Upper lobe of right lung (tissue), 1 donor: ENCODE results near the gene CHID1. TPM values are rescaled to one million over a fixed set of nuclear protein-coding genes. Genes with fewer than 3 reads are reported as not detected.

Source experiments
- ATAC-seq: fragments of 200-7000 bp; cut with Tn5 transposase; one replicate; pipeline ENCODE4 v1.9.1; 2020; ENCODE audit warnings: mild to moderate bottlenecking, moderate library complexity
- DNase-seq: peaks from one replicate; pipeline ENCODE4 v3.0.0-alpha.2; 2020
- H3K27ac ChIP-seq: fragments of 200-600 bp; one replicate; pipeline ENCODE4 v1.8.0; 2022
- H3K27me3 ChIP-seq: fragments of 200-600 bp; one replicate; pipeline ENCODE4 v1.8.0; 2022; ENCODE audit warnings: mild to moderate bottlenecking
- H3K36me3 ChIP-seq: fragments of 200-600 bp; one replicate; pipeline ENCODE4 v1.8.0; 2022
- H3K4me1 ChIP-seq: fragments of 200-600 bp; one replicate; pipeline ENCODE4 v1.8.0; 2022
- H3K4me3 ChIP-seq: fragments of 200-600 bp; one replicate; pipeline ENCODE4 v1.8.0; 2022; ENCODE audit warnings: mild to moderate bottlenecking
- H3K9me3 ChIP-seq: fragments of 200-600 bp; one replicate; pipeline ENCODE4 v1.8.0; 2022
- CTCF ChIP-seq: fragments of 200-600 bp; IDR thresholded peaks from one replicate; pipeline ENCODE4 v1.8.0; 2022; ENCODE audit warnings: antibody characterized with exemption
- intact Hi-C: fragments of 100-400 bp; cut with DNase I; formaldehyde crosslinking; loops from one replicate; pipeline ENCODE4 v1.11.0; 2022
- total RNA-seq: library from RNA; stranded (reverse); fragmentation: NEBNext Ultra II Directional; extraction: Animal tissue kit (Norgen Biotek cat#: 25700); gene quantifications from one replicate; pipeline ENCODE4 v1.2.1, GENCODE V29; 2021
- donor health status: DM: no; HTN: yes; CAD: no; lungs with severe emphysema.

CHID1 gene
- total RNA-seq, 1 donor from 2014 or later: 52.9 TPM

- intact Hi-C loops: no loop called here
- Histone ChIP-seq H3K4me3 (no peak overlapping the region), H3K27me3 (no peaks in the 10 kb centered on the region), H3K36me3 (peaks cover 28% of the 10 kb centered on the region), H3K4me1 (peaks cover 6% of the 10 kb centered on the region), H3K27ac (no peak overlapping the region), H3K9me3 (no peaks in the 10 kb centered on the region)
- ATAC-seq (no peak), DNase-seq (no peak)
- TF ChIP-seq CTCF: no peak
Measured at GRCh38 chr11:862081-862661, 48.4 kb downstream of the CHID1 start.

DNA sequence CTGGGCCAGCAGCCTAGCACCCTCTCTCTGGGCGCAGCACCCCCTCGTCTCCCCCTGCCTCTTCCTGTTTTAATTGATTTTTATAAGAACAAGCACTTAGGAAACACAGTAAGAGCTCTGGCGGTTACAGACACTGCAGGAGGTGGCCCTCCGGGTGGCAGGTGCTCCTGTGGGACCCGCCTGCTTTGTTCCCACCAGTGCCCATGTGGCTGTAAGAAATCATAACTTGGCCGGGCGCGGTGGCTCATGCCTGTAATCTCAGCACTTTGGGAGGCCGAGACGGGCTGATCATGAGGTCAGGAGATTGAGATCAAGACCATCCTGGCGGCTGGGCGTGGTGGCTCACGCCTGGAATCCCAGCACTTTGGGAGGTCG is 49.5 kb downstream of the CHID1 start:
- ATAC-seq: no peak
- TF ChIP-seq CTCF: no peak
- peaks cover 6% of the 10 kb centered on the region for H3K4me1 ChIP-seq
- H3K4me3 ChIP-seq: no peak overlapping the region
- H3K27ac ChIP-seq: no peak overlapping the region
- DNase-seq: no peak
- H3K9me3 ChIP-seq: no peaks in the 10 kb centered on the region
- intact Hi-C loops: no loop called here
- H3K27me3 ChIP-seq: no peaks in the 10 kb centered on the region
- H3K36me3 ChIP-seq: peaks cover 17% of the 10 kb centered on the region

- intact Hi-C loops: no loop called here
- DNase-seq: no peak
- Histone ChIP-seq H3K9me3 (no peaks in the 10 kb centered on the region), H3K36me3 (peaks cover 11% of the 10 kb centered on the region), H3K4me3 (no peak overlapping the region), H3K4me1 (peaks cover 6% of the 10 kb centered on the region), H3K27me3 (no peaks in the 10 kb centered on the region), H3K27ac (no peak overlapping the region)
- TF ChIP-seq CTCF: no peak
- no peak for ATAC-seq
Measured at GRCh38 chr11:860234-861104, 50.1 kb downstream of the CHID1 start.

- intact Hi-C loops: no loop called here
- Histone ChIP-seq H3K4me3 (no peak overlapping the region), H3K27me3 (no peaks in the 10 kb centered on the region), H3K36me3 (peaks cover 4% of the 10 kb centered on the region), H3K27ac (no peak overlapping the region), H3K4me1 (peaks cover 6% of the 10 kb centered on the region), H3K9me3 (no peaks in the 10 kb centered on the region)
- peak; percentile 36 for ATAC-seq
- no peak for DNase-seq
- no peak for TF ChIP-seq CTCF
Measured at GRCh38 chr11:859394-860131, 51.0 kb downstream of the CHID1 start.

DNA sequence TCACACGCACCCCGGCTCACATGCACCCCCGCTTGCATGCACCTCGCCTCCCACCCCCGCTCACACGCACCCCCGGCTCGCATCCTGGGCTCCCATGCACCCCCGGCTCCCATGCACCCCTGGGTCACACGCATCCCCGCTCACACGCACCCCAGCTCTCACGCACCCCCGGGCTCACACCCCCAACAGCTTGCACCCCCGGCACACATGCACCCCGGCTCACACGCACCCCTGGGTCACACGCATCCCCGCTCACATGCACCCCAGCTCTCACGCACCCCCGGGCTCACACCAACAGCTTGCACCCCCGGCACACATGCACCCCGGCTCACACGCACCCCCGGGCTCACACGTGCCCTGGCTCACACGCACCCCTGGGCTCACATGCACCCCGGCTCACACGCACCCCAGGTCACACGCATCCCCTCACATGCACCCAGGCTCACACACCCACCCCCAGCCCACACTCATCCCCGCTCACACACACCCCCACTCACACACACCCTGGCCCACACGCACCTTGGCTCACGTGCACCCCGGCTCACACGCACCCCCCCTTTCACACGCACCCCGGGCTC is 51.8 kb downstream of the CHID1 start:
- Histone ChIP-seq H3K36me3 (no peaks in the 10 kb centered on the region), H3K27ac (no peak overlapping the region), H3K4me3 (no peak overlapping the region), H3K9me3 (no peaks in the 10 kb centered on the region), H3K4me1 (peaks cover 6% of the 10 kb centered on the region), H3K27me3 (no peaks in the 10 kb centered on the region)
- no peak for TF ChIP-seq CTCF
- intact Hi-C loops: no loop called here
- DNase-seq (no peak), ATAC-seq (no peak)
